GM19043 (cell line): ENCODE measurements around the gene SGTB.
A peak's percentile ranks its signal among the peaks of the same experiment; 100 is the strongest.
"Not testable (repeated sequence)": the region's sequence is repeated elsewhere in the genome, so short reads cannot be mapped to it uniquely, and the experiment has no call there.

ENCODE experiments used
- ATAC-seq: cut with Tn5 transposase; IDR thresholded peaks from one replicate; pipeline ENCODE4 v1.9.1; 2021; ENCODE audit warnings: low read depth; ENCODE audit not compliant: unreplicated experiment

The SGTB gene

DNA sequence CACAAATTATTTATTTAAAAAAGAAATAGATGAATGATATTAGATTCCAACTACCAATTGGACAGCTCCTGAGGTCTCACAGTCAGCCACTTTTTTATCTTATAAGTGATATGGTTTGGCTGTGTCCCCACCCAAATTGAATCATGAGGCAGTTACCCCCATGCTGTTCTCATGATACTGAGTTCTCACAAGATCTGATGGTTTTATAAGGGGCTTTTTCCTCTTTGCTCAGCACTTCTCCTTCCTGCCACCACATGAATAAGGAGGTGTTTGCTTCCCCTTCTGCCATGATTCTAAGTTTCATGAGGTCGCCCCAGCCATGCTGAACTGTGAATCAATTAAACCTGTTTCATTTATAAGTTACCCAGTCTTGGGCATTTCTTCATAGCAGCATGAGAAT, 13.0 kb upstream of the SGTB start:
- ATAC-seq, result no peak

- ATAC-seq, result not testable (repeated sequence)
These were observed 12.4 kb upstream of the SGTB start for GRCh38 chr5:65734196-65734775.

- ATAC-seq, result not testable (repeated sequence)
These were observed 10.1 kb upstream of the SGTB start for GRCh38 chr5:65732046-65732445.

DNA sequence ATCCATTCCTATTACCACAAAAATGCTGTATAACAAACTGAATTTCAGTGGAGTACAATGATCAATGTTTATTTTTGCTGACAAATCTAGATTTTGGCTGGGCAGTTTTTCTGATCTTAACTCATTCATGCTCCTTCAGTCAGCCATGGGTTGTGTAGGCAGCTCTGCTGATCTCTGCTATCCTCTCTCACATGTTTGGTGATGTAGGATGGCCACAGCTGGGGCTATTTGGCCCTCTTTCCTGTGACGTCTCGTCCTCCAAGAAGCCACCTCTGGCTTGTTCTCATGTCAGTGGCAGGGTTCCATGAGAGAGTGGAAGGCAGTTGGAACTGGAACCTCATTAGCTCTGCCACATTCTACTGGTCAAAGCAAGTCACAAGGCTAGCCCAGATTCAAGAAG, 9.0 kb upstream of the SGTB start:
- ATAC-seq, result no peak

DNA sequence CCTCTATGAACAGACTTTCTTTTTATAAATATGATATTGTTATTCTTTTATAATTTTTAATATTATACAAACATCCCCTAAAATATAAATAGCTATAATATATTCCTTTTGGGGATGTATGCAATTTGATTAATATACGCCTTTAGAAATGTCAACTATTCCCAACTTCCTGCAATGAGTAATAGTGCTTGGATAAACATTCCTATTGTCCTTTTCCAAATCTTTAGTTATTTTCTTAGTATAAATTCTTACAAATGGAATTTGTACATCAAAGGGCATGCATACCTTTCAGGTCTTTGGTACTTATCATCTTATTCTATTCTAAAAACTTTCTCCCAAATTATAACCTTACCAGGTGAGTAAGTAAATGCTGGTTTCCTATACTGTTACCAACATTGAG, 6.3 kb upstream of the SGTB start:
- ATAC-seq, result no peak

- ATAC-seq, result no peak
These were observed 5.7 kb upstream of the SGTB start for GRCh38 chr5:65727491-65728156.

DNA sequence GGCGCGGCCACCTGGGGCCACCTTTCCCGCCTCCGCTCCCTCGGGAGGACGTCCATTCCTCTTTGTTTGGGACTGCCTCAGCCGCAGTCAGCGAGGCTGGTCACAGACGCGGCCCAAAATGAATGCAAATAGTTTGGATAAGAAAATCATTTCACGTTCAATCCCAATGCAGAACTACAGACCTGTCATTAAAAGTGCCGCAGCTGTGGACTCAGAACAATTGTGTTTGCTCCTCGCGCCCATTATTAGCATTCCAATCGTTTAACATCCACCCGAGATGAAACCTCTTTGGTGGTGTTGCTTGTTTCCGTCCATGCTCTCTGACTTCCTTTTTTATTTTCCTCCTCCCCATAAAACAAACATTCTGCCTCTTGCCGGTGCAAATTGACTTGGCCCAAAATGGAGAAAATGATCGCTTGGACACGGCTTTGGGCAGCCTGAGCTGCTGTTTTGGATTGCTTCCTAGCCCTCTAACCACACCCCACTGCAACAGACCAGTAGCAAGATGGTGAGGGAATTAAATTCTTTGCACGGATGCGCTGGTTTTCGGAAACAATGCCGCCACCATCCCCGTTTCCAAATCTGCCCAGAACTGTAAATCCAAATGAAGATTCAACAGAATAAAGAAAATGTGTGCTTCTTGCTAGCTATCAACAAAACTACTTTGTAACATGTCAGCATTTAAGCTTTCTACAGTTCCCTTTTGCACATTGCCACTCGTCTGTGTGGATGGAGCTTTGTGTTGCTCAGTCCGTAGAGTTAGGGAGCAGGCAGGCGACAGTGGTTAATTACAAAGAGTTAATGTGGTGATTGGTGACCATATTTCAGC, 880 bp upstream of the SGTB start:
- ATAC-seq, result no peak

GRCh38 chr5:65721050-65721719, 724 bp downstream of the SGTB start:
- ATAC-seq, result peak; percentile 18

DNA sequence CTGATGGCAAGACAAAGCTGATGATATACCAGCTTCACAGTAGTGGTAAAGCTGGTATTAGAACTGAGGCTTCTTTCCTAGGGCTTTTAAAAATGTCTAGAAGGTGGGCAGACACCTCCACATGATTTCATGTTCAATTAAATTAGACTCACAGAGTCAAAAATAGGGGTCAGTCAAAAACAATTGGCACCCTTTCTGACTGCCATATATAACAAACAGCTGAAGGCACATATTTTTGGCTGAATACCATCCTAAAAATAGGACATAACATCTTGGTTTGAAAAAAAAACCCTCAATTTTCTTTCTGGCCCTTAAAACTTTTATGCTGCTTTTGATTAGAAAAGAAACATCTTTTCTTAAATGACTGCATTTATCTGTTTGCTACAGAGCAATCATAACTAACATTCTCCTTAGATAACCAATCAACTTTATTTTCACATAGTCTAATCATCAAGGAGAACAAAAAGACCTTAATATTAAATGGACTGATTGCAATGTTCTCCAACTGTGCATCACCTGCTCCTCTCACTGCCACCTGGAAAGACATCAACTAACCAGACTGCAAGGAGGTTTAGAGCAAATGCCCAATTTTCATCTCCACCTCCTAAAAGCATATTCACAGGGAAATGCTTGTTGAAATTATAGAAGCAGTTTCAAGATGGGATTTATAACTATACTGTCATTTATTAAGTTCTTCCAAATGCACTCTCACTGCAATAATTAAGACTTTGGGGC, 3.2 kb downstream of the SGTB start:
- ATAC-seq, result no peak

- no peak for ATAC-seq
These were observed 13.8 kb downstream of the SGTB start for GRCh38 chr5:65708145-65708544.

DNA sequence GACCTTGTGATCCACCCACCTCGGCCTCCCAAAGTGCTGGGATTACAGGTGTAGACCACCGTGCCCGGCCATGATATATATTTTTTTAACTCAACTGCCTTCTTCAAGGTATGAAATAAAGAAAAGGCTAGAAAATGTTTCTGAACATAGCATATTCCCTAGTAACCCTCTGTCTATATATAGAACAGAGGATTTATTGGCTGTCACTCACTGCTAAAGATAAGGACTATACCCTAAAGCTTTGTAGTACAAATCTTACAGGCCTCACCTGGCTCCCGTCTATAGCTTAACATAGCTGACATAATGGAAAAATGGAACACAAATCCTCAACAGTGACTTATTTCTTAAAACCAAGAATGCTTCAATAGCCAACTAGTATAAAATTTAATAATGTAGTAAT, 14.2 kb downstream of the SGTB start:
- ATAC-seq, result no peak

DNA sequence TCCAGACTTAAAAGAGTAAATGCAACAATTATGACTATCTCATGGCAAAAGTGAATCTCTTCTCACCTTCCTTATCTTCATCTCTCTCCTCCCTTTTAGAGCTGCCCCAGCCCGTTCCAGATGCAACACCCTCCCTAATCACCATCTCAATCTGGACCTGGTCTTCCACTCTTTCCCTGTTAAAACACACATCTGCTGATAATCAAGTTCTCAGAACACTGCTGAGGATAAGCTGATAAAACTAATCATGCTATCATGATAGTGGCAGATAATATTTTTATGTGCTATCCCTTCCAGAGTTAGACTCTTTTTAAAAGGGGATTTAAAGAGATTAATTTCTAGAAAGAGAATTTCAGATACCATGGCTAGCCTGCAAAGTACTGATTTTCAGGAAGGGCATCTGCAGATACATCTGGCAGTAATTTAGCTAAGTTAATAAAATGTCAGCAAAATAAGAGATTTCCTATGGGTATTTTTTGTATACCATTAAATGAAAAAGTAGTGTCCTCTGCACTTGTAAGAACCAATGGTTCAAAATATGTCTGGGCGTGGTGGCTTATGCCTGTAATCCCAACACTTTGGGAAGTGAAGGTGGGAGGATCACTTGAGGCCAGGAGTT, 17.2 kb downstream of the SGTB start:
- no peak for ATAC-seq

- ATAC-seq, result no peak
These were observed 19.9 kb downstream of the SGTB start for GRCh38 chr5:65702036-65702435.

DNA sequence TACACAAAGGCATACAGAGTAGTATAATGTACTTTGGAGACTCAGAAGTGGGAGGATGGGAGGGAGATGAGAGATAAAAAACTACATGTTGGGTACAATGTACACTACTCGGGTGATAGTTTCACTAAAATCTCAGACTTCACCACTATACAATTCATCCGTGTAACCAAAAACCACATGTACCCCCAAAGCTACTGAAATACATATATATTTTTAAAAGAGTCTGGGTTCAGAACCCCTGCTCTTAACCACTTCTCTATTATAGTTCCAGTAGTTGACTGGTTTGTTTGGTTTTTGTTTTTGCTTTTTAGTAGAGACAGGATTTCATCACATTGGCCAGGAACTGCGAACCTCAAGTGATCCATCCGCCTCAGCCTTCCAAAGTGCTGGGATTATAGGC, 22.6 kb downstream of the SGTB start:
- no peak for ATAC-seq

- ATAC-seq, result no peak
These were observed 25.0 kb downstream of the SGTB start for GRCh38 chr5:65696892-65697291.

DNA sequence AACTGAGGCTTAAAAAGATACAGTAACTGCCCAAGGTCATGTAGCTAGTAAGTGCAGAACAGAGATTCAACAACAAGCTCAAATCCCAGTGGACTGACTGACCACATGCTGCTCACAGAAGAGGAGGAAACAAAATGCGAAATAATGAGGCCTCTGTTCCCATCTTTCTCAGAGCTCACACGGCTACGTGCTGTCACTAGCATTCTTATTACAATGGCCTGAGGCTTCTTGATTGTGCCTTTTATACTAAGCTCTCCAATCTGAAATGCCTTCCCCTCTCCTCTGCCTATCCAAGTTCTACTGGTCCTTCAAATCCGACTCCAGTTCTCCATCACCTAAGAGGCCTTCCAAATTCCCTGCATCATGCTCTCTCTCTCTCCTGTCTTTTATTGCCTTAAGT, 26.0 kb downstream of the SGTB start:
- no peak for ATAC-seq

- no peak for ATAC-seq
These were observed 26.6 kb downstream of the SGTB start for GRCh38 chr5:65695162-65695755.

DNA sequence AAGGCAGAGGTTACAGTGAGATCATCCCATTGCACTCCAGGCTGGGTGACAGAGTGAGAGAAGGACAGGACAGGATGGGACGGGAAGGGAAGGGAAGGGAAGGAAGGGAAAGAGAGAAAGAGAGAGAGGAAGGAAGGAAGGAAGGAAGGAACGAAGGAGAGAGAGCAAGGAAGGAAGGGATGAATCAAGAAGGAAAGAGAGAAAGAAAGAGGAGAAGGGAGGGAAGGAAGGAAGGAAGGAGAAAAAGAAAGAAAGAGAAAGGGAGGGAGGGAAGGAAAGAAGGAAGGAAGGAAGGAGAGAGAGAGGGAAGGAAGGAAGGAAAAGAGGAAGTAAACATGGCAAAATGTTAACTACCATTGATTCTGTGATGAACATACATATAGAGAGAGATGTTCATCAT, 28.8 kb downstream of the SGTB start:
- ATAC-seq, result no peak

DNA sequence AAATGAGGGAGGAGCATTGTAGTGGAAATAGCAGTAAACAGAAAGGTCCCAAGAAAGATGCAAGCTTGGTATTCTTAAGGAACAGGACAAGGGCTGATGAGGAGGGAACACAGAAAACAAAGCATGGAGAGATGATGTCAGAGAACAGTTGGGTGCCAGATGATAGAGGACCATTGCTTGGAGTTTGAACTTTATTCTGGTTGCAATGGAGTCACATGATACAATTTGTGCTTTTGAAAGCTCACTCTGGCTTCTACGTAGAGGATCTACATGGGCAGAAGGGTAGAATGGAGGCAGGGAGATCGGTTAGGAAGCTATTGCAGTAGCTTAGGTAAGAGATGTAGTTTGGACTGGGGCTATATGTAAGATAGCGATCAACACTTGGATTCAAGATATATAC, 39.8 kb downstream of the SGTB start:
- no peak for ATAC-seq

GRCh38 chr5:65676056-65676455, 45.9 kb downstream of the SGTB start:
- not testable (repeated sequence) for ATAC-seq
